ENCODE data around the gene NRIP2. TPM values are rescaled to one million over a fixed set of nuclear protein-coding genes. Genes with fewer than 3 reads are reported as not detected.

The NRIP2 gene
- total RNA-seq, 5 donors from 2014 or later (not counting 1 experiment from before 2014, with no cell fraction given), result not detected

- 93% methylated on average over 19 of the region's 20 CpGs for WGBS (ENCODE audit: insufficient coverage)
- Mint-ChIP-seq H3K27me3 (peaks cover 0 to 4% of the 10 kb centered on the region in 2 donors), H3K4me1 (no peaks in the 10 kb centered on the region), H3K36me3 (no peaks in the 10 kb centered on the region), H3K27ac (no peak overlapping the region), H3K4me3 (no peak overlapping the region), H3K9me3 (no peaks in the 10 kb centered on the region)
- ATAC-seq (replicated peaks in 1 of 4), result no peak
- H3K27ac ChIP-seq (ENCODE audit: low read length), result no peak overlapping the region
- ChIA-PET CTCF (no interaction called here), POLR2A (no interaction called here)
- no peak for DNase-seq
- no peaks in the 10 kb centered on the region for H3K4me1 ChIP-seq (ENCODE audit: control insufficient read depth in 1 of 2, extremely low read depth in 1 of 2, insufficient read depth in 2 of 2, low read length in 2 of 2)
- H3K27me3 ChIP-seq (replicated peaks in 1 of 2; ENCODE audit: control insufficient read depth in 2 of 2, extremely low read depth in 1 of 2, insufficient read depth in 2 of 2, low read length in 1 of 2), result peaks cover 0 to 10% of the 10 kb centered on the region in 2 experiments
- no peaks in the 10 kb centered on the region for H3K36me3 ChIP-seq (ENCODE audit: control insufficient read depth in 2 of 2, extremely low read depth in 1 of 2, insufficient read depth in 1 of 2, low read length in 1 of 2)
- no peaks in the 10 kb centered on the region for H3K9me3 ChIP-seq
- H3K4me3 ChIP-seq (ENCODE audit: control insufficient read depth in 1 of 2, extremely low read depth in 1 of 2, low read length in 1 of 2), result no peak overlapping the region
These were observed 58.6 kb downstream of the NRIP2 start for GRCh38 chr12:2776129-2776806.

DNA sequence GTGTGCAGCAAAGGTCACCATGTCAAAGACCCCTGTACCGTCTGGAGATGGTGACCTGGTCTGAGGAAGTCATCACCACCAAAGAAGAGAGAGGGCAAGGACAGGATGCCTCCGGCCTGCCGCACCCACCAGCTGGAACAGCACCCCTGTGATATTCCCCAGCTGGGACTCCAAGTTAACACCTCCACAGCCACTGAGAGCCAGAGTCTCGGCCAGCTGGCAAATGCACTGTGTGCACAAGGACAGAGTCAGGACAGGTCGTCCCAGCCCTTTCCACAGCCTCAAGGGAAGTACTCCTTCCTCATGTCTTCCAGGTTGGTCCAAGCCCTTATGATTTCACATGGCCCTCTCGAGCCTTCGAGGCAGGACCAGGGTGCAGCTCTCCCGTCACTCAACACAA is 59.4 kb downstream of the NRIP2 start:
- DNase-seq (no peak), ATAC-seq (replicated peaks in 1 of 4) (no peak)
- Mint-ChIP-seq H3K27ac (no peak overlapping the region), H3K4me1 (no peaks in the 10 kb centered on the region), H3K36me3 (no peaks in the 10 kb centered on the region), H3K9me3 (no peaks in the 10 kb centered on the region), H3K27me3 (peaks cover 0 to 4% of the 10 kb centered on the region in 2 donors), H3K4me3 (no peak overlapping the region)
- H3K9me3 ChIP-seq, result no peaks in the 10 kb centered on the region
- H3K36me3 ChIP-seq (ENCODE audit: control insufficient read depth in 2 of 2, extremely low read depth in 1 of 2, insufficient read depth in 1 of 2, low read length in 1 of 2), result no peaks in the 10 kb centered on the region
- peaks cover 0 to 8% of the 10 kb centered on the region in 2 experiments for H3K27me3 ChIP-seq (replicated peaks in 1 of 2; ENCODE audit: control insufficient read depth in 2 of 2, extremely low read depth in 1 of 2, insufficient read depth in 2 of 2, low read length in 1 of 2)
- H3K4me1 ChIP-seq (ENCODE audit: control insufficient read depth in 1 of 2, extremely low read depth in 1 of 2, insufficient read depth in 2 of 2, low read length in 2 of 2), result no peaks in the 10 kb centered on the region
- ChIA-PET CTCF (no interaction called here), POLR2A (no interaction called here)
- H3K27ac ChIP-seq (ENCODE audit: low read length), result no peak overlapping the region
- no peak overlapping the region for H3K4me3 ChIP-seq (ENCODE audit: control insufficient read depth in 1 of 2, extremely low read depth in 1 of 2, low read length in 1 of 2)
- 73% methylated on average over 6 of the region's 8 CpGs for WGBS (ENCODE audit: insufficient coverage)

Other genes starting within 250 kb of the NRIP2 start
- gene FKBP4, start 40.1 kb downstream of the NRIP2 start, total RNA-seq, result 10 to 100 TPM; 47.7 to 61.3 (median 52.5) TPM
- 100 to 1,000 TPM in 2 of 5 donors, 10 to 100 TPM in 3; 84.5 to 111 (median 93.4) TPM for gene ITFG2, start 22.4 kb downstream of the NRIP2 start, total RNA-seq
- gene TEX52, start 22.0 kb upstream of the NRIP2 start, total RNA-seq, result not detected
- gene FOXM1, start 42.1 kb upstream of the NRIP2 start, total RNA-seq, result 1 to 10 TPM in 3 of 5 donors, under 1 TPM in 2; 0.82 to 1.6 (median 1.1) TPM
- 10 to 100 TPM; 19.6 to 28.3 (median 25.7) TPM for gene RHNO1, start 42.2 kb upstream of the NRIP2 start, total RNA-seq
- gene TULP3, start 55.9 kb upstream of the NRIP2 start, total RNA-seq, result 1 to 10 TPM; 5.6 to 8.9 (median 7.7) TPM
- under 1 TPM in 3 of 5 donors, not detected in 2; 0.16 to 0.44 (median 0.32) TPM for gene TEAD4, start 124.4 kb upstream of the NRIP2 start, total RNA-seq
- gene TSPAN9, start 242.3 kb upstream of the NRIP2 start, total RNA-seq, result 1 to 10 TPM in 1 of 5 donors, under 1 TPM in 4; 0.56 to 1.1 (median 0.70) TPM

Measured in T-cell (primary cell).